K562 (cell line): ENCODE results near the gene ATF5. TPM values are rescaled to one million over a fixed set of nuclear protein-coding genes. Genes with fewer than 3 reads are reported as not detected.

ENCODE experiments used
- ATAC-seq: fragments of 200-7000 bp; cut with Tn5 transposase; 3 replicates; pipeline ENCODE4 v1.9.1; 2020; ENCODE audit warnings: moderate library complexity
- BruUV-seq: library from RNA; stranded (reverse); fragments of 400-500 nt; replicated peaks from 2 replicates; lab custom pipeline; 2021; lab: Mats Ljungman, UMichigan
- CTCF ChIA-PET: fragments of 300-600 bp; formaldehyde crosslinking; extraction: SDS; loops from one replicate; lab custom pipeline; 2021; ENCODE audit warnings: low intra/inter-chr PET ratio; lab: Yijun Ruan, JAX
- POLR2A ChIA-PET: fragments of 300-600, 350-650 bp; sonication (Branson Sonifier 250); formaldehyde crosslinking; extraction: SDS; loops from one replicate; lab custom pipeline; 2021; ENCODE audit warnings: antibody characterized with exemption, inconsistent platforms; lab: Yijun Ruan, JAX
- DNase-seq, 4 experiments: peaks; one replicate each; pipeline versions ENCODE4 v3.0.0 to v3.0.0-alpha.2; 2011 to 2018; ENCODE audit warnings: low spot score in 3 of 4, mixed read lengths in 3 of 4; ENCODE audit errors: extremely low read depth in 1 of 4
- FAIRE-seq: peaks from 2 replicates; lab custom pipeline; 2011; peaks lifted over from hg19 to GRCh38; lab: Jason Lieb, UNC
- H2AFZ ChIP-seq: 2 replicates; pipeline ENCODE4 v1.6.0; 2011; ENCODE audit warnings: low read depth, low read length, control low read depth, inconsistent platforms
- H3K27ac ChIP-seq: fragments of 200-600 bp; 3 replicates; pipeline ENCODE4 v1.8.0; 2011; ENCODE audit warnings: low read depth, mild to moderate bottlenecking, control low read depth, inconsistent platforms, low read length, moderate library complexity, mixed read lengths; ENCODE audit errors: extremely low read depth
- H3K27me3 ChIP-seq, 2 experiments: fragments of 300-600 bp in 1 of 2; 2 replicates in 1 of 2; 3 replicates in 1 of 2; pipeline versions ENCODE4 v1.6.0 to v1.8.0; 2011; ENCODE audit warnings: inconsistent platforms in 2 of 2, low read length in 2 of 2, mild to moderate bottlenecking in 1 of 2, mixed read lengths in 1 of 2, moderate library complexity in 1 of 2; ENCODE audit not compliant: control insufficient read depth in 2 of 2, insufficient read depth in 2 of 2
- H3K36me3 ChIP-seq: fragments of 300-600 bp; 3 replicates; pipeline ENCODE4 v1.8.0; 2011; ENCODE audit warnings: mild to moderate bottlenecking, low read length, inconsistent platforms; ENCODE audit not compliant: control insufficient read depth, insufficient read depth
- H3K4me1 ChIP-seq, 2 experiments: fragments of 200-600 bp in 1 of 2; replicated peaks in 1 of 2; 2 replicates in 1 of 2; 3 replicates in 1 of 2; pipeline versions ENCODE4 v1.5.1 to v1.8.0; 2011; ENCODE audit warnings: inconsistent platforms in 2 of 2, low read length in 2 of 2, mild to moderate bottlenecking in 1 of 2, mixed read lengths in 1 of 2, moderate library complexity in 1 of 2; ENCODE audit not compliant: control insufficient read depth in 2 of 2, insufficient read depth in 2 of 2
- H3K4me2 ChIP-seq: 2 replicates; pipeline ENCODE4 v1.6.1; 2011; ENCODE audit warnings: low read length, control low read depth, inconsistent platforms, mixed read lengths; ENCODE audit not compliant: insufficient read depth
- H3K4me3 ChIP-seq: fragments of 200-600 bp; sonication (generic), shearing (Covaris generic); 2 replicates; pipeline ENCODE4 v1.5.1; 2016; ENCODE audit warnings: control low read depth, inconsistent platforms
- H3K79me2 ChIP-seq: fragments of 200-600 bp; 3 replicates; pipeline ENCODE4 v1.8.0; 2011; ENCODE audit warnings: low read length, inconsistent platforms; ENCODE audit not compliant: control insufficient read depth, insufficient read depth
- H3K9ac ChIP-seq, 2 experiments: 2 replicates each; pipeline versions ENCODE4 v1.6.0 to v1.6.1; 2011; ENCODE audit warnings: low read depth in 2 of 2, low read length in 2 of 2, control low read depth in 1 of 2, inconsistent platforms in 1 of 2, mild to moderate bottlenecking in 1 of 2, mixed read lengths in 1 of 2; ENCODE audit not compliant: insufficient read depth in 1 of 2
- H3K9me1 ChIP-seq: one replicate; pipeline ENCODE4 v1.6.0; 2011; ENCODE audit warnings: inconsistent platforms, mild to moderate bottlenecking, low read length, moderate library complexity; ENCODE audit not compliant: control insufficient read depth, insufficient read depth
- H3K9me3 ChIP-seq: replicated peaks from 2 replicates; pipeline ENCODE4 v1.5.1; 2011; ENCODE audit warnings: low read depth, low read length, inconsistent platforms; ENCODE audit not compliant: control insufficient read depth, insufficient read depth
- H4K20me1 ChIP-seq: replicated peaks from 2 replicates; pipeline ENCODE4 v1.6.1; 2011; ENCODE audit warnings: low read length, inconsistent platforms, mixed read lengths; ENCODE audit not compliant: control insufficient read depth, insufficient read depth
- EP300 ChIP-seq: IDR thresholded peaks from 2 replicates; pipeline ENCODE4 v1.6.1; 2012; ENCODE audit warnings: low read length, improper control_type of control experiment
- KLF16 ChIP-seq: IDR thresholded peaks from 2 replicates; pipeline ENCODE4 v1.6.1; 2016; ENCODE audit warnings: antibody characterized with exemption
- NR2C2 ChIP-seq, 2 experiments: fragments of 200-800 bp in 1 of 2; sonication (Bioruptor generic) in 1 of 2; sonication (generic) in 1 of 2; formaldehyde crosslinking in 1 of 2; IDR thresholded peaks; 2 replicates each; pipeline versions ENCODE4 v1.6.1 to v1.8.0; 2016 to 2022; ENCODE audit warnings: mild to moderate bottlenecking in 1 of 2, missing compliant biosample characterization in 1 of 2, missing genetic modification characterization in 1 of 2, missing genetic modification reagents in 1 of 2
- PRPF4 ChIP-seq: fragments of 200-400 bp; formaldehyde crosslinking; IDR thresholded peaks from one replicate; pipeline ENCODE4 v1.6.1; 2017; ENCODE audit warnings: low read length, low read depth, mild to moderate bottlenecking; ENCODE audit not compliant: insufficient read depth, poor library complexity, severe bottlenecking
- WGBS: fragments of 100-300 bp; shearing (Covaris generic); methylation state at CpG from one replicate; pipeline ENCODE4 v1.1.6; 2016; ENCODE audit warnings: low coverage, mixed read lengths; ENCODE audit not compliant: insufficient coverage; ENCODE audit errors: missing lambda C conversion rate; 5-methylcytosine and 5-hydroxymethylcytosine counted together
- in situ Hi-C: fragments of 300-500 bp; cut with MboI; formaldehyde crosslinking; loops from 4 replicates; pipeline ENCODE4 v1.15.0; 2018; ENCODE audit warnings: inconsistent platforms, mixed read lengths
- intact Hi-C: fragments of 100-400 bp; cut with micrococcal nuclease; formaldehyde crosslinking; loops from 2 replicates; pipeline ENCODE4 v1.14.2; 2022
- polyA plus RNA-seq, 8 experiments: library from polyadenylated mRNA; depleted of rRNA in 4 of 8; stranded (reverse) in 5 of 8; unstranded in 3 of 8; fragments of >200 nt; fragmentation: Nextera tagmentation in 2 of 8; fragmentation: Illumina TruSeq in 1 of 8; extraction: Ambion mirVana in 2 of 8; extraction: Trizol in 1 of 8; gene quantifications; 2 replicates each; pipeline versions ENCODE4 v1.2.1 to v1.2.3, GENCODE V29; 2011 to 2014; ENCODE audit warnings: inconsistent platforms in 1 of 8, missing spikeins in 1 of 8
- total RNA-seq, 7 experiments: library from RNA; depleted of rRNA in 6 of 7; stranded (reverse); fragments of >200 nt in 6 of 7; fragmentation: Illumina TruSeq in 2 of 7; extraction: Trizol in 2 of 7; gene quantifications; 2 replicates each; pipeline versions ENCODE4 v1.2.1 to v1.2.3, GENCODE V29; 2011 to 2021; ENCODE audit warnings: low replicate concordance in 1 of 7
- TF ChIP-seq, protein P1 (sequence below): IDR thresholded peaks from 3 replicates; pipeline ENCODE4 v1.6.1; 2011; ENCODE audit warnings: borderline replicate concordance, mild to moderate bottlenecking; ENCODE audit not compliant: insufficient read length, insufficient read depth
- TF ChIP-seq, protein P2 (sequence below): IDR thresholded peaks from 2 replicates; pipeline ENCODE4 v1.6.1; 2016; ENCODE audit warnings: missing genetic modification characterization, missing compliant biosample characterization
- TF ChIP-seq, protein P3 (sequence below): sonication (generic); formaldehyde crosslinking; IDR thresholded peaks from 2 replicates; pipeline ENCODE4 v1.8.0; 2022; ENCODE audit warnings: mild to moderate bottlenecking, missing genetic modification reagents
- TF ChIP-seq, protein P4 (sequence below): fragments of 450-650 bp; formaldehyde crosslinking; IDR thresholded peaks from 2 replicates; pipeline ENCODE4 v1.4.0; 2020; ENCODE audit warnings: mild to moderate bottlenecking
- TF ChIP-seq, protein P5 (sequence below): fragments of 450-650 bp; IDR thresholded peaks from 2 replicates; pipeline ENCODE4 v1.6.1; 2016; ENCODE audit warnings: missing biosample characterization, missing genetic modification characterization

The ATF5 gene
- total and polyA plus RNA-seq, 9 of the 15 experiments (the other 6 are each of a cell fraction or from before 2014, with no cell fraction given) = 3.0 to 57.6 (median 11.1) TPM

DNA sequence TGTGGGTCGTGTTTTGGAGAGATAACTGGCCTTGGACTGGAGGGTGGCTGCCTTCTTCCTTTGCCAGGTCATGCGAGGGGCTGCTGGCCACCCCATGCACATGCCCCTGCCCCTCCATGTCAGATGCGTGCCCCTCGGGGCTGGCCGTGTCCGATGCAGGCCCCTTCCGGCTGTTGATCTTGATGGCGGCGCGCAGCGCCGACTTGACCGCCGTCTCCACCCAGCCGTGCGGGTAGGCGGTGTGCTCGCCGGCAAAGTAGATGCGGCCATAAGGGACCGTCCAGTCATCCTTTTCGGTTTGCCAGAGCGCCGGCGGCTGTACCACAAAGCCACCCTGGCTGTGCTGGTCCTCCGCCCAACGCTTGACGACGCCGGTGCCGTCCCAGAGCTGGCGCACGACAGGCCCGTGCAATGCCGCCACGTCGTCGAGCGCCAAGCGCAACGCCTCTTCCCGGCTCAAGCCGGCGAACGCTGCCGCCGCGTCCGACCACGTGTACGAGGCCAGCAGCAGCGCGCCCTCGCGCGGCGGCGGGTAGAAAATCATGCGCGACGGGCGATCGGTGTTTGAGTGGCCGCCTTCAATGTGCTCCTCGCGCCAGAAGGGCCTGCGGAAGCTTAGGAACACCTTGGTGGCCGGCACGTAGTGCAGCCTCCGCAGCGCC, 39.2 kb upstream of the ATF5 start:
- intact Hi-C loops = no loop called here
- H3K9ac ChIP-seq = peak overlapping the region; percentile 74 to 90
- in situ Hi-C loops = loop anchor here (5.0 kb wide), 1 partner anchor 92 kb away; no protein-coding TSS in a partner anchor
- no peaks in the 10 kb centered on the region for H4K20me1 ChIP-seq
- ATAC-seq = peak; percentile 86
- POLR2A ChIA-PET = interaction anchor here (0.6 to 1.6 kb wide), 13 partner anchors 13 to 1566 kb away, joined by 3 to 11 read pairs (median 3); partner anchors contain the start of genes AKT1S1, ATF5, NUP62 and PTOV1
- H3K79me2 ChIP-seq = no peaks in the 10 kb centered on the region
- no TSS peak for BruUV-seq
- H3K27me3 ChIP-seq = peaks cover 2 to 3% of the 10 kb centered on the region in 2 experiments; a peak in 3 of 5 replicates
- 3% methylated on average over 71 of the region's 71 CpGs for WGBS
- peak; percentile 64 to 95 (median 68) for DNase-seq
- CTCF ChIA-PET = interaction anchor here (0.6 to 0.7 kb wide), 2 partner anchors 53 to 354 kb away, joined by 5 to 6 read pairs; no protein-coding TSS in a partner anchor
- peak; percentile 93 for FAIRE-seq
- H3K36me3 ChIP-seq = peaks cover 2% of the 10 kb centered on the region; the same call in 2 of the 3 replicates
- H3K9me3 ChIP-seq = no peaks in the 10 kb centered on the region
- peaks cover 12 to 49% of the 10 kb centered on the region in 2 experiments for H3K4me1 ChIP-seq
- peak overlapping the region; percentile 92 for H3K4me2 ChIP-seq
- H3K27ac ChIP-seq = peak overlapping the region; percentile 89
- H3K4me3 ChIP-seq = peak overlapping the region; percentile 47
- peak overlapping the region; percentile 100 for H2AFZ ChIP-seq
- H3K9me1 ChIP-seq = peaks cover 3% of the 10 kb centered on the region
- TF ChIP-seq, protein P1, sequence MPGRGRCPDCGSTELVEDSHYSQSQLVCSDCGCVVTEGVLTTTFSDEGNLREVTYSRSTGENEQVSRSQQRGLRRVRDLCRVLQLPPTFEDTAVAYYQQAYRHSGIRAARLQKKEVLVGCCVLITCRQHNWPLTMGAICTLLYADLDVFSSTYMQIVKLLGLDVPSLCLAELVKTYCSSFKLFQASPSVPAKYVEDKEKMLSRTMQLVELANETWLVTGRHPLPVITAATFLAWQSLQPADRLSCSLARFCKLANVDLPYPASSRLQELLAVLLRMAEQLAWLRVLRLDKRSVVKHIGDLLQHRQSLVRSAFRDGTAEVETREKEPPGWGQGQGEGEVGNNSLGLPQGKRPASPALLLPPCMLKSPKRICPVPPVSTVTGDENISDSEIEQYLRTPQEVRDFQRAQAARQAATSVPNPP = no peak
- TF ChIP-seq, protein P2, sequence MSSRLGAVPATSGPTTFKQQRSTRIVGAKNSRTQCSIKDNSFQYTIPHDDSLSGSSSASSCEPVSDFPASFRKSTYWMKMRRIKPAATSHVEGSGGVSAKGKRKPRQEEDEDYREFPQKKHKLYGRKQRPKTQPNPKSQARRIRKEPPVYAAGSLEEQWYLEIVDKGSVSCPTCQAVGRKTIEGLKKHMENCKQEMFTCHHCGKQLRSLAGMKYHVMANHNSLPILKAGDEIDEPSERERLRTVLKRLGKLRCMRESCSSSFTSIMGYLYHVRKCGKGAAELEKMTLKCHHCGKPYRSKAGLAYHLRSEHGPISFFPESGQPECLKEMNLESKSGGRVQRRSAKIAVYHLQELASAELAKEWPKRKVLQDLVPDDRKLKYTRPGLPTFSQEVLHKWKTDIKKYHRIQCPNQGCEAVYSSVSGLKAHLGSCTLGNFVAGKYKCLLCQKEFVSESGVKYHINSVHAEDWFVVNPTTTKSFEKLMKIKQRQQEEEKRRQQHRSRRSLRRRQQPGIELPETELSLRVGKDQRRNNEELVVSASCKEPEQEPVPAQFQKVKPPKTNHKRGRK (tag) = no peak
- TF ChIP-seq, protein P3, sequence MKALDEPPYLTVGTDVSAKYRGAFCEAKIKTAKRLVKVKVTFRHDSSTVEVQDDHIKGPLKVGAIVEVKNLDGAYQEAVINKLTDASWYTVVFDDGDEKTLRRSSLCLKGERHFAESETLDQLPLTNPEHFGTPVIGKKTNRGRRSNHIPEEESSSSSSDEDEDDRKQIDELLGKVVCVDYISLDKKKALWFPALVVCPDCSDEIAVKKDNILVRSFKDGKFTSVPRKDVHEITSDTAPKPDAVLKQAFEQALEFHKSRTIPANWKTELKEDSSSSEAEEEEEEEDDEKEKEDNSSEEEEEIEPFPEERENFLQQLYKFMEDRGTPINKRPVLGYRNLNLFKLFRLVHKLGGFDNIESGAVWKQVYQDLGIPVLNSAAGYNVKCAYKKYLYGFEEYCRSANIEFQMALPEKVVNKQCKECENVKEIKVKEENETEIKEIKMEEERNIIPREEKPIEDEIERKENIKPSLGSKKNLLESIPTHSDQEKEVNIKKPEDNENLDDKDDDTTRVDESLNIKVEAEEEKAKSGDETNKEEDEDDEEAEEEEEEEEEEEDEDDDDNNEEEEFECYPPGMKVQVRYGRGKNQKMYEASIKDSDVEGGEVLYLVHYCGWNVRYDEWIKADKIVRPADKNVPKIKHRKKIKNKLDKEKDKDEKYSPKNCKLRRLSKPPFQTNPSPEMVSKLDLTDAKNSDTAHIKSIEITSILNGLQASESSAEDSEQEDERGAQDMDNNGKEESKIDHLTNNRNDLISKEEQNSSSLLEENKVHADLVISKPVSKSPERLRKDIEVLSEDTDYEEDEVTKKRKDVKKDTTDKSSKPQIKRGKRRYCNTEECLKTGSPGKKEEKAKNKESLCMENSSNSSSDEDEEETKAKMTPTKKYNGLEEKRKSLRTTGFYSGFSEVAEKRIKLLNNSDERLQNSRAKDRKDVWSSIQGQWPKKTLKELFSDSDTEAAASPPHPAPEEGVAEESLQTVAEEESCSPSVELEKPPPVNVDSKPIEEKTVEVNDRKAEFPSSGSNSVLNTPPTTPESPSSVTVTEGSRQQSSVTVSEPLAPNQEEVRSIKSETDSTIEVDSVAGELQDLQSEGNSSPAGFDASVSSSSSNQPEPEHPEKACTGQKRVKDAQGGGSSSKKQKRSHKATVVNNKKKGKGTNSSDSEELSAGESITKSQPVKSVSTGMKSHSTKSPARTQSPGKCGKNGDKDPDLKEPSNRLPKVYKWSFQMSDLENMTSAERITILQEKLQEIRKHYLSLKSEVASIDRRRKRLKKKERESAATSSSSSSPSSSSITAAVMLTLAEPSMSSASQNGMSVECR = peak; percentile 99
- TF ChIP-seq, protein P4, sequence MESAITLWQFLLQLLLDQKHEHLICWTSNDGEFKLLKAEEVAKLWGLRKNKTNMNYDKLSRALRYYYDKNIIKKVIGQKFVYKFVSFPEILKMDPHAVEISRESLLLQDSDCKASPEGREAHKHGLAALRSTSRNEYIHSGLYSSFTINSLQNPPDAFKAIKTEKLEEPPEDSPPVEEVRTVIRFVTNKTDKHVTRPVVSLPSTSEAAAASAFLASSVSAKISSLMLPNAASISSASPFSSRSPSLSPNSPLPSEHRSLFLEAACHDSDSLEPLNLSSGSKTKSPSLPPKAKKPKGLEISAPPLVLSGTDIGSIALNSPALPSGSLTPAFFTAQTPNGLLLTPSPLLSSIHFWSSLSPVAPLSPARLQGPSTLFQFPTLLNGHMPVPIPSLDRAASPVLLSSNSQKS (CRISPR knock-in tag) = no peak
- TF ChIP-seq EP300 (peak; percentile 34; the same call in 1 of the 2 replicates), NR2C2 (CRISPR knock-in tag; IDR thresholded peaks at IDR 0.05) (peak; percentile 93), NR2C2 (tag; IDR thresholded peaks at IDR 0.05) (peak; percentile 30; the same call in 1 of the 2 replicates), PRPF4 (no peak), KLF16 (peak; percentile 91)
- TF ChIP-seq, protein P5, sequence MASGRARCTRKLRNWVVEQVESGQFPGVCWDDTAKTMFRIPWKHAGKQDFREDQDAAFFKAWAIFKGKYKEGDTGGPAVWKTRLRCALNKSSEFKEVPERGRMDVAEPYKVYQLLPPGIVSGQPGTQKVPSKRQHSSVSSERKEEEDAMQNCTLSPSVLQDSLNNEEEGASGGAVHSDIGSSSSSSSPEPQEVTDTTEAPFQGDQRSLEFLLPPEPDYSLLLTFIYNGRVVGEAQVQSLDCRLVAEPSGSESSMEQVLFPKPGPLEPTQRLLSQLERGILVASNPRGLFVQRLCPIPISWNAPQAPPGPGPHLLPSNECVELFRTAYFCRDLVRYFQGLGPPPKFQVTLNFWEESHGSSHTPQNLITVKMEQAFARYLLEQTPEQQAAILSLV (tag) = no peak
